COLO829 (cell line): ENCODE data around the gene SNX6.
"Not testable (repeated sequence)": the region's sequence is repeated elsewhere in the genome, so short reads cannot be mapped to it uniquely, and the experiment has no call there.

Experiments used
- DNase-seq: peaks from one replicate; pipeline ENCODE4 v3.0.0; 2012; ENCODE audit warnings: low spot score

SNX6 gene

GRCh38 chr14:34562776-34563150, 67.2 kb downstream of the SNX6 start:
- no peak for DNase-seq

GRCh38 chr14:34562037-34562775, 67.7 kb downstream of the SNX6 start:
- not testable (repeated sequence) for DNase-seq

- DNase-seq = not testable (repeated sequence)
These were observed 73.5 kb downstream of the SNX6 start for GRCh38 chr14:34556498-34556829.

- not testable (repeated sequence) for DNase-seq
These were observed 74.1 kb downstream of the SNX6 start for GRCh38 chr14:34555583-34556497.

GRCh38 chr14:34554540-34555250, 75.3 kb downstream of the SNX6 start:
- no peak for DNase-seq

GRCh38 chr14:34549276-34549966, 80.5 kb downstream of the SNX6 start:
- DNase-seq = not testable (repeated sequence)

- DNase-seq = no peak
These were observed 81.4 kb downstream of the SNX6 start for GRCh38 chr14:34548472-34548981.

GRCh38 chr14:34547136-34547520, 82.8 kb downstream of the SNX6 start:
- not testable (repeated sequence) for DNase-seq

- not testable (repeated sequence) for DNase-seq
These were observed 83.4 kb downstream of the SNX6 start for GRCh38 chr14:34546272-34547135.

- DNase-seq = not testable (repeated sequence)
These were observed 89.5 kb downstream of the SNX6 start for GRCh38 chr14:34540181-34541059.

GRCh38 chr14:34539407-34540180, 90.4 kb downstream of the SNX6 start, which contains the start of gene EAPP:
Gene EAPP, minus strand, starts transcription at chr14:34539701. Its CDS starts 73 bp downstream, at chr14:34539628.
- peak; percentile 97 for DNase-seq

GRCh38 chr14:34538871-34539406, 91.0 kb downstream of the SNX6 start:
- no peak for DNase-seq

GRCh38 chr14:34538096-34538495, 91.9 kb downstream of the SNX6 start:
- not testable (repeated sequence) for DNase-seq

- DNase-seq = no peak
These were observed 92.3 kb downstream of the SNX6 start for GRCh38 chr14:34537677-34538009.

GRCh38 chr14:34536951-34537676, 92.8 kb downstream of the SNX6 start:
- DNase-seq = no peak

- no peak for DNase-seq
These were observed 102.4 kb downstream of the SNX6 start for GRCh38 chr14:34527591-34527990.

GRCh38 chr14:34524216-34524615, 105.7 kb downstream of the SNX6 start:
- DNase-seq = not testable (repeated sequence)

GRCh38 chr14:34522496-34522895, 107.5 kb downstream of the SNX6 start:
- DNase-seq = no peak
